ENCODE results near the gene PGBD1.
A peak's percentile ranks its signal among the peaks of the same experiment; 100 is the strongest.

The PGBD1 gene

GRCh38 chr6:28281288-28282064 is at the start of gene PGBD1:
Gene PGBD1 (plus strand): TSS chr6:28281572. CDS start chr6:28283814, 2,242 bp downstream.
- DNase-seq: peak; percentile 23 to 44

- no peak for DNase-seq
These were observed 48.6 kb upstream of the PGBD1 start for GRCh38 chr6:28232785-28233184.

GRCh38 chr6:28235912-28236452 is 45.4 kb upstream of the PGBD1 start:
- DNase-seq: no peak

- DNase-seq: no peak
These were observed 41.7 kb upstream of the PGBD1 start for GRCh38 chr6:28239636-28240035.

GRCh38 chr6:28240471-28240870 is 40.9 kb upstream of the PGBD1 start:
- no peak for DNase-seq

- no peak for DNase-seq
These were observed 37.4 kb upstream of the PGBD1 start for GRCh38 chr6:28243946-28244345.

- DNase-seq: no peak
These were observed 36.0 kb upstream of the PGBD1 start for GRCh38 chr6:28245206-28245941.

GRCh38 chr6:28248916-28249315 is 32.5 kb upstream of the PGBD1 start:
- no peak for DNase-seq

GRCh38 chr6:28250747-28251146 is 30.6 kb upstream of the PGBD1 start:
- no peak for DNase-seq

GRCh38 chr6:28251661-28252008 is 29.7 kb upstream of the PGBD1 start:
- DNase-seq: no peak

GRCh38 chr6:28252009-28252975 is 29.1 kb upstream of the PGBD1 start, which contains the start of gene ZKSCAN4:
Gene ZKSCAN4 (minus strand): TSS chr6:28252269. CDS start chr6:28251980, 289 bp downstream.
- peak; percentile 28 to 80 for DNase-seq

GRCh38 chr6:28254121-28254519 is 27.3 kb upstream of the PGBD1 start:
- DNase-seq: no peak

GRCh38 chr6:28257042-28257441 is 24.3 kb upstream of the PGBD1 start:
- no peak for DNase-seq

- DNase-seq: no peak
These were observed 22.2 kb upstream of the PGBD1 start, which contains the start of gene NKAPL for GRCh38 chr6:28258877-28259777. Gene NKAPL (plus strand): TSS chr6:28259297. CDS start chr6:28259372, 75 bp downstream.

GRCh38 chr6:28263922-28264321 is 17.4 kb upstream of the PGBD1 start:
- no peak for DNase-seq

GRCh38 chr6:28264834-28265401 is 16.5 kb upstream of the PGBD1 start:
- peak in 1 of 2 donors; percentile 31 for DNase-seq

- no peak for DNase-seq
These were observed 14.8 kb upstream of the PGBD1 start for GRCh38 chr6:28266563-28266961.

GRCh38 chr6:28266962-28267694 is 14.2 kb upstream of the PGBD1 start, which contains the start of gene ZSCAN26:
Gene ZSCAN26 (plus strand): TSS chr6:28267143. CDS start chr6:28271920, 4,777 bp downstream.
- DNase-seq: peak; percentile 58 to 72

- no peak for DNase-seq
These were observed 13.7 kb upstream of the PGBD1 start for GRCh38 chr6:28267695-28268059.

- peak in 1 of 2 donors; percentile 76 for DNase-seq
These were observed 11.9 kb upstream of the PGBD1 start for GRCh38 chr6:28269492-28269891.

Measured in bone marrow (tissue), 2 donors.